HG03354 (cell line): ENCODE measurements around the gene UBE2M.
"Not testable (repeated sequence)": the region's sequence is repeated elsewhere in the genome, so short reads cannot be mapped to it uniquely, and the experiment has no call there.

ENCODE experiments used
- ATAC-seq: cut with Tn5 transposase; IDR thresholded peaks from one replicate; pipeline ENCODE4 v1.9.1; 2021; ENCODE audit warnings: mild to moderate bottlenecking; ENCODE audit not compliant: unreplicated experiment, poor library complexity, severe bottlenecking

Gene UBE2M

GRCh38 chr19:58545286-58546018 is 13.0 kb downstream of the UBE2M start:
- no peak for ATAC-seq

- peak; percentile 63 for ATAC-seq
These were observed 13.7 kb downstream of the UBE2M start for GRCh38 chr19:58544591-58545285.

- ATAC-seq = peak; percentile 81
These were observed 14.4 kb downstream of the UBE2M start, which contains the start of gene TRIM28 for GRCh38 chr19:58543826-58544590. TRIM28 (plus strand) TSS chr19:58544064; CDS start chr19:58544758, 694 bp downstream.

GRCh38 chr19:58542641-58543372 is 15.6 kb downstream of the UBE2M start:
- ATAC-seq = not testable (repeated sequence)

- not testable (repeated sequence) for ATAC-seq
These were observed 19.2 kb downstream of the UBE2M start for GRCh38 chr19:58539169-58539559.

- no peak for ATAC-seq
These were observed 19.9 kb downstream of the UBE2M start for GRCh38 chr19:58538257-58539168.

GRCh38 chr19:58536852-58537798 is 21.3 kb downstream of the UBE2M start:
- no peak for ATAC-seq

GRCh38 chr19:58535857-58536256 is 22.6 kb downstream of the UBE2M start:
- ATAC-seq = no peak

- no peak for ATAC-seq
These were observed 27.2 kb downstream of the UBE2M start for GRCh38 chr19:58531034-58531840.

GRCh38 chr19:58529405-58529804 is 29.0 kb downstream of the UBE2M start:
- ATAC-seq = no peak

- no peak for ATAC-seq
These were observed 35.7 kb downstream of the UBE2M start for GRCh38 chr19:58522709-58523108.

GRCh38 chr19:58521651-58522050 is 36.8 kb downstream of the UBE2M start:
- ATAC-seq = no peak

- ATAC-seq = no peak
These were observed 38.2 kb downstream of the UBE2M start for GRCh38 chr19:58520257-58520599.

GRCh38 chr19:58519355-58520256 is 38.8 kb downstream of the UBE2M start, which contains the start of gene ZBTB45:
ZBTB45 (minus strand) TSS chr19:58519810; CDS start chr19:58517673, 2,137 bp downstream.
- peak; percentile 80 for ATAC-seq

GRCh38 chr19:58519087-58519354 is 39.4 kb downstream of the UBE2M start:
- peak; percentile 12 for ATAC-seq
